Measurements from ENCODE around the gene BIN2.

- no peak for TF ChIP-seq POLR2A (IDR thresholded peaks at IDR 0.05; ENCODE audit: low read depth, low read length)
- TF ChIP-seq POLR2AphosphoS5 (IDR thresholded peaks at IDR 0.05; ENCODE audit: low read depth, low read length), result no peak
- no peak for TF ChIP-seq POU2F2 (IDR thresholded peaks at IDR 0.05; ENCODE audit: low read depth, low read length)
- no peak for TF ChIP-seq TAF1 (IDR thresholded peaks at IDR 0.05; ENCODE audit: low read depth, low read length)
- no peak for TF ChIP-seq PAX5 (IDR thresholded peaks at IDR 0.05; ENCODE audit: insufficient read depth, low read length, severe bottlenecking)
- no peak for TF ChIP-seq SPI1 (IDR thresholded peaks at IDR 0.05; ENCODE audit: low read depth, low read length)
Observed at GRCh38 chr12:51360315-51360714, 36.3 kb upstream of the BIN2 start.

Data from GM12891 (cell line).